ENCODE measurements around the gene MYO9A. TPM values are rescaled to one million over a fixed set of nuclear protein-coding genes. Genes with fewer than 3 reads are reported as not detected.

The MYO9A gene
- total RNA-seq, 1 experiment from 2014 or later, result 21.4 TPM

- no peaks in the 10 kb centered on the region for H3K4me1 ChIP-seq (ENCODE audit: insufficient read depth, low read length)
- WGBS (ENCODE audit: extremely low coverage, insufficient read length, low lambda C conversion rate), result no CpG with 5 or more reads among the region's 3 CpGs
- no peak overlapping the region for H3K4me2 ChIP-seq (ENCODE audit: insufficient read depth, insufficient read length, low read length)
- no peak overlapping the region for H4K91ac ChIP-seq (ENCODE audit: insufficient read length, low read depth, low read length)
- no peak for DNase-seq
- H2BK12ac ChIP-seq (ENCODE audit: insufficient read length, low read depth, low read length), result no peak overlapping the region
- no peak overlapping the region for H3K56ac ChIP-seq (ENCODE audit: insufficient read length, low read depth, low read length)
- H3K14ac ChIP-seq (ENCODE audit: insufficient read depth, low read length), result no peak overlapping the region
- H3K18ac ChIP-seq (ENCODE audit: insufficient read length, low read depth, low read length), result no peak overlapping the region
- TF ChIP-seq, protein P1, sequence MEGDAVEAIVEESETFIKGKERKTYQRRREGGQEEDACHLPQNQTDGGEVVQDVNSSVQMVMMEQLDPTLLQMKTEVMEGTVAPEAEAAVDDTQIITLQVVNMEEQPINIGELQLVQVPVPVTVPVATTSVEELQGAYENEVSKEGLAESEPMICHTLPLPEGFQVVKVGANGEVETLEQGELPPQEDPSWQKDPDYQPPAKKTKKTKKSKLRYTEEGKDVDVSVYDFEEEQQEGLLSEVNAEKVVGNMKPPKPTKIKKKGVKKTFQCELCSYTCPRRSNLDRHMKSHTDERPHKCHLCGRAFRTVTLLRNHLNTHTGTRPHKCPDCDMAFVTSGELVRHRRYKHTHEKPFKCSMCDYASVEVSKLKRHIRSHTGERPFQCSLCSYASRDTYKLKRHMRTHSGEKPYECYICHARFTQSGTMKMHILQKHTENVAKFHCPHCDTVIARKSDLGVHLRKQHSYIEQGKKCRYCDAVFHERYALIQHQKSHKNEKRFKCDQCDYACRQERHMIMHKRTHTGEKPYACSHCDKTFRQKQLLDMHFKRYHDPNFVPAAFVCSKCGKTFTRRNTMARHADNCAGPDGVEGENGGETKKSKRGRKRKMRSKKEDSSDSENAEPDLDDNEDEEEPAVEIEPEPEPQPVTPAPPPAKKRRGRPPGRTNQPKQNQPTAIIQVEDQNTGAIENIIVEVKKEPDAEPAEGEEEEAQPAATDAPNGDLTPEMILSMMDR (conservative IDR thresholded peaks at IDR 0.05), result no peak
- H3K79me1 ChIP-seq (ENCODE audit: insufficient read depth, low read depth, low read length, poor library complexity, severe bottlenecking), result no peaks in the 10 kb centered on the region
- no peak overlapping the region for H2BK20ac ChIP-seq (ENCODE audit: low read depth, low read length, poor library complexity, severe bottlenecking)
- H3K27ac ChIP-seq (ENCODE audit: insufficient read length, low read depth, low read length), result no peak overlapping the region
- no peaks in the 10 kb centered on the region for H4K20me1 ChIP-seq (ENCODE audit: control insufficient read depth, insufficient read depth, insufficient read length)
- H3K27me3 ChIP-seq (ENCODE audit: insufficient read depth, low read length), result no peaks in the 10 kb centered on the region
- H3K23ac ChIP-seq (ENCODE audit: insufficient read length, low read depth, low read length), result no peak overlapping the region
- H2AK5ac ChIP-seq (ENCODE audit: insufficient read length, low read length), result no peak overlapping the region
- no peak overlapping the region for H4K8ac ChIP-seq (replicated peaks; ENCODE audit: insufficient read length, low read depth, low read length)
- no peak overlapping the region for H3K9ac ChIP-seq (ENCODE audit: extremely low read depth, insufficient read length, low read length)
- H3K36me3 Mint-ChIP-seq (ENCODE audit: insufficient read depth in 1 of 3, low read depth in 3 of 3), result peaks cover 24 to 38% (median 33%) of the 10 kb centered on the region in 3 experiments
- peaks cover 8 to 19% of the 10 kb centered on the region in 2 experiments; a peak in 4 of 5 replicates for H3K9me3 Mint-ChIP-seq
- no peak overlapping the region for H2AFZ ChIP-seq (ENCODE audit: low read length)
- H2BK15ac ChIP-seq (ENCODE audit: low read depth, low read length), result no peak overlapping the region
- H3K4me1 Mint-ChIP-seq, result peaks cover 25 to 34% of the 10 kb centered on the region in 2 experiments
- no peak overlapping the region for H4K5ac ChIP-seq (ENCODE audit: insufficient read length, low read depth, low read length)
- no peaks in the 10 kb centered on the region for H3K9me3 ChIP-seq (ENCODE audit: control insufficient read depth, low read depth, low read length)
- H3K79me2 ChIP-seq (ENCODE audit: insufficient read depth, low read length), result no peaks in the 10 kb centered on the region
- H3K27ac Mint-ChIP-seq, result no peak overlapping the region
- no peak overlapping the region for H3T11ph ChIP-seq (ENCODE audit: low read length)
- no peak overlapping the region for H3K4ac ChIP-seq (ENCODE audit: low read depth, low read length)
- H3K4me3 Mint-ChIP-seq, result no peak overlapping the region
- no peaks in the 10 kb centered on the region for H3K27me3 Mint-ChIP-seq (ENCODE audit: low read depth)
- no peak overlapping the region for H2BK5ac ChIP-seq (ENCODE audit: insufficient read length, low read length)
- no peaks in the 10 kb centered on the region for H3K23me2 ChIP-seq (ENCODE audit: insufficient read length, low read depth, low read length, poor library complexity, severe bottlenecking)
- H2BK120ac ChIP-seq (ENCODE audit: low read depth, low read length, poor library complexity, severe bottlenecking), result no peak overlapping the region
These were observed 294.9 kb downstream of the MYO9A start for GRCh38 chr15:71822890-71823630.
